Measurements from ENCODE around the gene ADAMTSL1.

Gene ADAMTSL1

DNA sequence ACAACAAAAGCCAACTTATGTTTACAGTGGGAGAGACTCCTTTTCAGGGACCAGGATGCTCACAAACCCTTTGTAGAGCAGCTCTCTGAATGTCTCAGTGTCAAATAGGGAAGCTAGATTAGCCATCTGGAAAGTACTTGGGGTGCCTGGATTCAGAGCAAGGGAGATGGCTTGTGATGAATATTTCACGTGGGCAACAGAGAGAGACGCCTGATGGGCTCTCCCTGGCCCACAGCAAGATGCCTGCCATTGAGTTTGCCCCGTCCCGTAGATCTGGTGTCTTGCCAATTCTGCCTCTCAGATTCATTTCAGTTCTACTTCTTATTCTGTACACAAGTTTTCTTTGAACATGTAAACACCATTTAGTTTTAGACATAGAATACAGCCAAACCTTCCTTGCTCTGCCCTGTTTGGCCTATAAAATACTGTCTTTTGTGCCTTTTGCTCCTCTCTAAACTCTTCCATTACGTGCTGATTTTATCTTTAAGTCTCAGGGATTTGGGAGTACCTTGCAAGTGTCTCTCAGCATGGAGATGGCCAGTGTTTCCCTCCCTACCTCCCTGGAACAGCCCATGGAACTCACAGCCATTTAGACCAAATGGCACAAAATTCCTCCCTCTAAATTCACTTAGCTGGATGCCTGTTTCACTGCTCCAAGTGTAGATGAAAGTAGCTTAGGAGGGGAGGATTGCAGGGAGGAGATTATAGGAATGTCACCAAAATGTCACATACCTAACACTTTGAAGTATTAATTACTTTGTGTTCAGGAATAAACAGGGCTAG is 324.7 kb downstream of the ADAMTSL1 start:
- Mint-ChIP-seq H3K9me3 (peaks cover 5 to 7% of the 10 kb centered on the region in 2 donors), H3K36me3 (no peaks in the 10 kb centered on the region), H3K4me1 (no peaks in the 10 kb centered on the region), H3K27ac (no peak overlapping the region), H3K4me3 (no peak overlapping the region), H3K27me3 (peaks cover 0 to 4% of the 10 kb centered on the region in 2 donors)
- ATAC-seq (replicated peaks): no peak
- no peak for DNase-seq

DNA sequence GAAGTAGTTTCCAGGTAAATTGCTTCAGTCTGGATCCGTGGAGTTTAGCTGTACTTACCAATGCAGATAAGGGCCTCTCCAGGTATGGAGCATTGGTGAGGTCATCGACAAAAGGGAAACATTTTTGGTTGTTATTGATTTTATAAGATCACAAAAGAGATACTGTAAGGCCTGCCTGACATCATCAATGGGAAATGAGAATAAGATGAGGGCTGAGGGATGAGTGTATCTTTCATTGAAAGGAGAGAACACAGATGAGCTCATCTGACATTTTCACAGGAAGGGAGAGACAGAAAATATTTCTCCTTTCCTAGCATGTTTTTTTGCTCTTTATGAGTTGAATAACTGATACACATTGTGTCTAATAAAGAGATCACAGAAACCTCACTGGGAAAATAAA is 325.5 kb downstream of the ADAMTSL1 start:
- Mint-ChIP-seq H3K9me3 (peaks cover 5 to 7% of the 10 kb centered on the region in 2 donors), H3K36me3 (no peaks in the 10 kb centered on the region), H3K4me1 (no peaks in the 10 kb centered on the region), H3K27ac (no peak overlapping the region), H3K27me3 (peaks cover 0 to 4% of the 10 kb centered on the region in 2 donors), H3K4me3 (no peak overlapping the region)
- ATAC-seq (replicated peaks) (no peak), DNase-seq (no peak)

DNA sequence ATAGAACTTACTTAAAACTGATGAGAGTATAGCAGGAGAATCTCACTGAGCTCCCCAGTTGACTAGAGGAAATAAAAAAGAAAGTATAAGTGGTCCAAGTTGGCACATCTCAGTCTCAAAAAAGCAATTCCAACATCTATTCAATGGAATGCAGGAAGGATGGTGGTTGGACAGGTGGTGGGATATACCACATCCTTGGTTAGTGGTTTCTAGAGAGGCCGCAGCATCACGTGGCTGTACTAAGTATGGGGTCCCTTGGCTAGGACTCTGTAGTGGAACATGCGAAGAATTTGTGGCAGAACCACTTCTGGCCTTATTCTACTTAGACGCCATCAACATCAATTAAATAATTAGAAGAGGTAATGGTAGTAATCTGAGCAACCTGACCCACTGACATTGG is 326.6 kb downstream of the ADAMTSL1 start:
- Mint-ChIP-seq H3K27me3 (peaks cover 0 to 4% of the 10 kb centered on the region in 2 donors), H3K9me3 (peaks cover 5 to 7% of the 10 kb centered on the region in 2 donors), H3K36me3 (no peaks in the 10 kb centered on the region), H3K4me1 (no peaks in the 10 kb centered on the region), H3K27ac (no peak overlapping the region), H3K4me3 (no peak overlapping the region)
- DNase-seq (no peak), ATAC-seq (replicated peaks) (no peak)

- Mint-ChIP-seq H3K4me1 (no peaks in the 10 kb centered on the region), H3K4me3 (no peak overlapping the region), H3K27ac (no peak overlapping the region), H3K36me3 (no peaks in the 10 kb centered on the region), H3K9me3 (peaks cover 5 to 7% of the 10 kb centered on the region in 2 donors), H3K27me3 (peaks cover 0 to 6% of the 10 kb centered on the region in 2 donors)
- ATAC-seq (replicated peaks): no peak
- DNase-seq: no peak
These were observed 331.4 kb downstream of the ADAMTSL1 start for GRCh38 chr9:18805386-18805785.

GRCh38 chr9:18806232-18807080 is 332.5 kb downstream of the ADAMTSL1 start:
- DNase-seq (no peak), ATAC-seq (replicated peaks) (no peak)
- Mint-ChIP-seq H3K27ac (no peak overlapping the region), H3K4me3 (no peak overlapping the region), H3K4me1 (no peaks in the 10 kb centered on the region), H3K36me3 (no peaks in the 10 kb centered on the region), H3K9me3 (peaks cover 3 to 4% of the 10 kb centered on the region in 2 donors), H3K27me3 (peaks cover 0 to 6% of the 10 kb centered on the region in 2 donors)

GRCh38 chr9:18810581-18810980 is 336.6 kb downstream of the ADAMTSL1 start:
- H3K27me3 Mint-ChIP-seq: peaks cover 0 to 6% of the 10 kb centered on the region in 2 donors
- H3K4me1 Mint-ChIP-seq: no peaks in the 10 kb centered on the region
- no peak for ATAC-seq (replicated peaks)
- no peaks in the 10 kb centered on the region for H3K9me3 Mint-ChIP-seq
- no peak overlapping the region for H3K4me3 Mint-ChIP-seq
- H3K36me3 Mint-ChIP-seq: no peaks in the 10 kb centered on the region
- no peak overlapping the region for H3K27ac Mint-ChIP-seq
- no peak for DNase-seq

DNA sequence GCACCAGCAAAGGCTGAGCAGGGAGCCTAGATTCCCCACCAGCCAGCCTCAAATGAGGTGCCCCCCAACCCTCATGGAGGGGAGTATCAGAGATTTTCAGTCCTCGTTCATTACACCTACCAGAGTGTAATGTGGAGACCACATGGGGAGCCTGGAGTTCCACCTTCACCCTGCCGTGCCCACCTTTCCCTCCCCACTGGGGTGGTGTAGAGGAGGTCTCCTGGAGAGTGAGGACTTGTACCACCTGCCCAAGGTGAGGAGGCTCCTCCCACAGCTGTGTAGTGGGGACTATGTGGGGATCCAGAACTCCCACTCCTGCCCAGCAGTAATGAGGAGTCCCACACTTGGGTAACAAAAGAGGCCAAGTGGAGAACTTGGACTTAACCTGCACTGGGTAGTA is 337.2 kb downstream of the ADAMTSL1 start:
- H3K27ac Mint-ChIP-seq: no peak overlapping the region
- DNase-seq: no peak
- H3K27me3 Mint-ChIP-seq: peaks cover 0 to 6% of the 10 kb centered on the region in 2 donors
- H3K9me3 Mint-ChIP-seq: no peaks in the 10 kb centered on the region
- H3K4me1 Mint-ChIP-seq: no peaks in the 10 kb centered on the region
- no peak overlapping the region for H3K4me3 Mint-ChIP-seq
- ATAC-seq (replicated peaks): no peak
- no peaks in the 10 kb centered on the region for H3K36me3 Mint-ChIP-seq

GRCh38 chr9:18819418-18819817 is 345.5 kb downstream of the ADAMTSL1 start:
- H3K27ac Mint-ChIP-seq: no peak overlapping the region
- H3K27me3 Mint-ChIP-seq: no peaks in the 10 kb centered on the region
- ATAC-seq (replicated peaks) (no peak), DNase-seq (no peak)
- no peaks in the 10 kb centered on the region for H3K36me3 Mint-ChIP-seq
- no peak overlapping the region for H3K4me3 Mint-ChIP-seq
- H3K4me1 Mint-ChIP-seq: no peaks in the 10 kb centered on the region
- H3K9me3 Mint-ChIP-seq: peaks cover 0 to 4% of the 10 kb centered on the region in 2 donors

DNA sequence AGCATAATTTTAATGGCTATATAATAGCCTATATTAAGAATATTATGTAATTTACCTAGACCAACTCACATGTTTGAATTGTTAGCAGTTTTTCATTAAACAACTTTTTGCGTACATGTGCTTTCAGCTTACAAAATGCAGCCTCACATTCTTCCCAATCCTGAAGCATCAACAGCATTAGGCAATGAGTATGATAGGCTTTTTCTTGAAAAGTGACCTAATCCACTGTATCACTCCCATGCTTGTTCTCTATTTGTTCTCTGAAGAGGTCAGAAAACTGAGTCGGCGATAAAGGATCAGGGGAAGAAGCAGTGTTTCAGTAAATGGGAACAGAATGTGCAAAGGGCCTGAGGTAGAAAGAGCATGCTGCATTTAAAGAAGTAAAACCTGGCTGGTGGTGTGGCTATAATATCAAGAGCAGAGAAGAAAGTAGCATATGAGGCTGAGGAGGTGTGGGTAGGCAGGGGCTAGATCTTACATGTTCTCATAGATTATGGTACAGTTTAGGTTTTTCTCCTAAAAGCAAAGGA is 346.7 kb downstream of the ADAMTSL1 start:
- Mint-ChIP-seq H3K36me3 (no peaks in the 10 kb centered on the region), H3K4me3 (no peak overlapping the region), H3K27me3 (no peaks in the 10 kb centered on the region), H3K4me1 (no peaks in the 10 kb centered on the region), H3K9me3 (peaks cover 0 to 4% of the 10 kb centered on the region in 2 donors), H3K27ac (no peak overlapping the region)
- no peak for ATAC-seq (replicated peaks)
- no peak for DNase-seq

- H3K9me3 Mint-ChIP-seq: peaks cover 0 to 4% of the 10 kb centered on the region in 2 donors
- H3K27me3 Mint-ChIP-seq: no peaks in the 10 kb centered on the region
- ATAC-seq (replicated peaks) (no peak), DNase-seq (no peak)
- H3K4me1 Mint-ChIP-seq: no peaks in the 10 kb centered on the region
- no peak overlapping the region for H3K27ac Mint-ChIP-seq
- no peaks in the 10 kb centered on the region for H3K36me3 Mint-ChIP-seq
- no peak overlapping the region for H3K4me3 Mint-ChIP-seq
These were observed 347.8 kb downstream of the ADAMTSL1 start for GRCh38 chr9:18821788-18822187.

DNA sequence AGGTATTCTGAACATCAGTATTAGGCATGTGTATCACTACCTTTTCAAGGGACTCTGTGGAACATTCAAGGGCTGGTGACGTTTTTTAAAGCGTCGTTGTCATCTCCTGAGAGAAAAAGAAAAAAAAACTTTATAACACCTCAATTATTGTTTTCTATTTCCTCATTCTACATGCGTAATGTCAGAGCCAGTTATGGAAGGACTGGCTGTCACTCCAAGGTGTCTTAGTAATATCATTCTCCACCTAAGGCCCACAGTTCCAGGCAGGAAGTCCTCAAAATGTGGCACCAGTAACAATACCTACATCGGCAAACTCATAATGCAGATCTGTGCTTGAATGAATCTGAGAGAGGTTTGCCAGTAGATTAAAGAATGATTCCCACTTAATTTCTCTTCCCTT is 348.9 kb downstream of the ADAMTSL1 start:
- Mint-ChIP-seq H3K27ac (no peak overlapping the region), H3K27me3 (no peaks in the 10 kb centered on the region), H3K4me1 (no peaks in the 10 kb centered on the region), H3K36me3 (no peaks in the 10 kb centered on the region), H3K9me3 (peaks cover 0 to 4% of the 10 kb centered on the region in 2 donors), H3K4me3 (no peak overlapping the region)
- no peak for ATAC-seq (replicated peaks)
- no peak for DNase-seq

DNA sequence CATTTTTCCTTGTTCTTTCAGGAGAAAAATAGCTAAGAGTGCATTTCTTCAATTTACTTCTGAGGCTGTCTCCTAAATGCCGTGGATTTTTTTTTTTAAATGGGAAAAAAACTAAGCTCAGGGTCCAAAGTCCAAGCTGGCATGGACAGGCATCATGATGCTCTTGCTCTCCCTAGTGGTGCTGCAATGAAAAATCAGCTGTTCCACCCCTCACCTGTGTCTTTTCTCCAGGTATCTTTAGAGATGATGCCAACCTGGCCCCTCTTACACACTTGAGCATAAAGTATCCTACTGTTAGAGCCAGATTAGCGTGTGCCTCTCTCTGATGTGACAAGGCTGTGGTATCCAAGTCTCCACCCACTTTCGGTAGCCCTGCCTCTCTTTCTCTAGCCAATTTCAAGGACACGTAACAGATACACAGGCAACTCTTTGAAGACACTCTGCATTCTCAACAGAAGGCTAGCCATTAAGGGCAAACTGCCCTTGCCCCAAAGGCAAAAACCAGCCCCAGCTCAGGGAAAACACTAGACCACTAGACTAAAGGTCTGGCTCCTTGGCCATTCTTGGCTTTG is 350.2 kb downstream of the ADAMTSL1 start:
- DNase-seq: no peak
- Mint-ChIP-seq H3K27me3 (no peaks in the 10 kb centered on the region), H3K27ac (no peak overlapping the region), H3K9me3 (peaks cover 0 to 4% of the 10 kb centered on the region in 2 donors), H3K36me3 (no peaks in the 10 kb centered on the region), H3K4me1 (no peaks in the 10 kb centered on the region), H3K4me3 (no peak overlapping the region)
- ATAC-seq (replicated peaks): no peak

GRCh38 chr9:18825656-18826170 is 351.8 kb downstream of the ADAMTSL1 start:
- Mint-ChIP-seq H3K9me3 (peaks cover 3 to 4% of the 10 kb centered on the region in 2 donors), H3K27me3 (no peaks in the 10 kb centered on the region), H3K4me1 (no peaks in the 10 kb centered on the region), H3K27ac (no peak overlapping the region), H3K4me3 (no peak overlapping the region), H3K36me3 (no peaks in the 10 kb centered on the region)
- DNase-seq (no peak), ATAC-seq (replicated peaks) (no peak)

GRCh38 chr9:18826248-18826647 is 352.3 kb downstream of the ADAMTSL1 start:
- DNase-seq: no peak
- H3K27me3 Mint-ChIP-seq: no peaks in the 10 kb centered on the region
- H3K4me1 Mint-ChIP-seq: no peaks in the 10 kb centered on the region
- H3K9me3 Mint-ChIP-seq: peaks cover 1 to 4% of the 10 kb centered on the region in 2 donors
- H3K27ac Mint-ChIP-seq: no peak overlapping the region
- no peaks in the 10 kb centered on the region for H3K36me3 Mint-ChIP-seq
- ATAC-seq (replicated peaks): no peak
- H3K4me3 Mint-ChIP-seq: no peak overlapping the region

All from stimulated activated naive B cell treated with anti-CD40 and anti-IgM and Interleukin-4, amounts not matched to agents 10 μg/mL and 1 μg/mL and 100 μg/mL, for 72 hours (primary cell).